Subcutaneous adipose tissue (tissue), 4 donors: ENCODE results near the gene CYBB. TPM values are rescaled to one million over a fixed set of nuclear protein-coding genes. Genes with fewer than 3 reads are reported as not detected.

ENCODE experiments used
- CTCF ChIP-seq: fragments of 450-650 bp; IDR thresholded peaks from one replicate; pipeline ENCODE4 v1.5.1; 2016; ENCODE audit warnings: low read depth, mild to moderate bottlenecking, control low read depth, antibody characterized with exemption, moderate library complexity
- total RNA-seq, 4 donors: library from RNA; depleted of rRNA; stranded (reverse); fragments of >200 nt; gene quantifications; one replicate each; pipeline ENCODE4 v1.1.0, GENCODE V29; 2016

CYBB gene
- total RNA-seq, 4 donors from 2014 or later: 23.9 to 80.4 (median 60.2) TPM

DNA sequence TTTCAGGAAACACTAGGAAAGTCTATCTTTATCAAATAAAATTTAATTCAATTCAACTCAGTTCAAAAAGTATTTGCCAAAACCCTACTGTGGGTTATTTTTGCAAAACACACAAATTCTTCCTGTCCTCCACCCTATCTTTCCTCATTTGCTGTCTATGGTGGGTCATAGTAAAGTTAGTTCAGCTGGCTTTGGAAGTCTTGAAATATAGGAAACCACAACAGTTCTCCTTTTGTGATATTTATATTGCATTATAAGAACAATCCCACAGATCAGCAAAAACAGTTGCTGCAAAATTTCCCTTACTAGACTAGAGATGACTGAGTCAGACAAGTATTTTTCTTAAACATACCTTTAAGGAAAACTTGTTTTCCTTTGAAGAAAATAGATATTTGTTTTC lies 22.2 kb downstream of the CYBB start:
- TF ChIP-seq CTCF: no peak

DNA sequence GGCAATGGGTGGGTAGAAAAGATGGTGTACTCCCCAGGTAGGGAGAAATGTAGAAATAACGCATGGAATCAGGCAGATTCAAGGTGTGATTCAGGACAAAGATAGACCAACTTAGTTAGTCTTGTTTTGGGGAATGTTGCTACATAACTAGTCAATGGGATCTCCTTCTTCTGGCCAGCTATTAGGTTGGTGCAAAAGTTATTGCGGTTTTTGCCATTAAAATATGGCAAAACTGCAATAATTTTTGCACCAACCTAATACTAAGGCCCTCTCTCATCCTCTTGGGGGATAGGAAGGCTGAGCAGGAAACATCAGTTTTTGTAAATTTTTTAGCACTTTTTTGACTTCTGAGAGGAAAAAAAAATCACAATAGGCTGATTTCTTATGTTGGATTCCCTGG lies 23.2 kb downstream of the CYBB start:
- TF ChIP-seq CTCF: no peak

GRCh38 chrX:37809970-37810369 lies 30.1 kb downstream of the CYBB start:
- TF ChIP-seq CTCF: no peak

DNA sequence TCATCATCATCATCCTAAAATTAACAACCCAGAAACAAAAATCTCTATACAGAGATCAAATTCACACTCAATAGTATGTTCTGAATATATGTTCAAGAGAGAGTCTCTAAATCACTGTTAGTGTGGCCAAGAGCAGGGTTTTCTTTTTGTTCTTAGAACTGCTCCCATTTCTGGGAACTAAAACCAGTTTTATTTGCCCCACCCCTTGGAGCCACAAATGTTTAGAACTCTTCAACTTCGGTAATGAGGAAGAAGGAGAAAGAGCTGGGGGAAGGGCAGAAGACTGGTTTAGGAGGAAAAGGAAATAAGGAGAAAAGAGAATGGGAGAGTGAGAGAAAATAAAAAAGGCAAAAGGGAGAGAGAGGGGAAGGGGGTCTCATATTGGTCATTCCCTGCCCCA lies 32.3 kb downstream of the CYBB start:
- TF ChIP-seq CTCF: no peak

DNA sequence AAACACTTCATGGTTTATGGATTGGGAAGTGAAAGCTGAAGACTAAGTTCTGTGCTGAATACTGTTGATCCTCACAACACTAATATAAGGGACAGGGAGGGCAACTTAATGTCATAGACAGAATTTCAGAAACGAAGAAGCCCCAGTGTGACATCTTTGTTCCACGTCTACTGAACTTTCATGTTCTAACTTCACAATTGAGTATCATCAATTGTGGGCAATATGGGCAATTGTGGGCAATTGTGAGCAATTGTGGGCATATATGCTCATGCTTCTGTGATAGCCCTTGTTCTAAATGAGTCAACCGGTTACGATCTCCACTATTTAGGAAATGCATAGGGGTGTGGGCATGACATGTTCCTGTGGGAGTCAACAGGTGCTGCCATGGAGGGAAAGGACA lies 33.7 kb downstream of the CYBB start:
- no peak for TF ChIP-seq CTCF

GRCh38 chrX:37815366-37815765 lies 35.5 kb downstream of the CYBB start:
- no peak for TF ChIP-seq CTCF

- no peak for TF ChIP-seq CTCF
Observed at GRCh38 chrX:37816766-37817165, 36.9 kb downstream of the CYBB start.
